Gastrocnemius medialis (tissue), 4 donors: ENCODE measurements around the gene ACOT11. TPM values are rescaled to one million over a fixed set of nuclear protein-coding genes. Genes with fewer than 3 reads are reported as not detected.

Experiments used
- ATAC-seq, 2 donors: fragments of 150-250 bp; one replicate each; pipeline ENCODE4 v1.9.1; 2016
- DNase-seq, 2 donors: peaks; one replicate each; pipeline ENCODE4 v3.0.0-alpha.2; 2019
- H3K27ac ChIP-seq, 4 donors: fragments of 200-600 bp; sonication (generic); 1 replicate in 1 of 4; 2 replicates in 3 of 4; pipeline ENCODE4 v1.5.1; 2016 to 2018; ENCODE audit warnings: mild to moderate bottlenecking in 2 of 4, moderate library complexity in 1 of 4
- H3K27me3 ChIP-seq, 3 donors: fragments of 200-600 bp; sonication (generic) in 2 of 3; 1 replicate in 1 of 3; 2 replicates in 2 of 3; pipeline versions ENCODE4 v1.5.1 to v1.6.0; 2016 to 2019; ENCODE audit warnings: mild to moderate bottlenecking in 1 of 3, moderate library complexity in 1 of 3
- H3K36me3 ChIP-seq, 2 donors: fragments of 200-600 bp; sonication (generic) in 1 of 2; one replicate each; pipeline ENCODE4 v1.5.1; 2017 to 2018
- H3K4me1 ChIP-seq, 2 donors: fragments of 200-600 bp; sonication (generic) in 1 of 2; one replicate each; pipeline ENCODE4 v1.5.1; 2016 to 2017; ENCODE audit warnings: mild to moderate bottlenecking in 2 of 2
- H3K4me3 ChIP-seq, 4 donors: fragments of 200-600 bp; sonication (generic) in 3 of 4; 1 replicate in 1 of 4; 2 replicates in 3 of 4; pipeline ENCODE4 v1.5.1; 2016 to 2019; ENCODE audit warnings: mild to moderate bottlenecking in 2 of 4
- H3K9me3 ChIP-seq, 3 donors: fragments of 200-600 bp; sonication (generic) in 2 of 3; 1 replicate in 1 of 3; 2 replicates in 2 of 3; pipeline ENCODE4 v1.5.1; 2016 to 2019
- CTCF ChIP-seq, 5 experiments: fragments of 450-650 bp in 3 of 5; fragments of 200-600 bp in 2 of 5; sonication (generic) in 2 of 5; IDR thresholded peaks in 4 of 5; conservative IDR thresholded peaks in 1 of 5; 1 replicate in 4 of 5; 2 replicates in 1 of 5; pipeline ENCODE4 v1.5.1; 2016 to 2019; ENCODE audit warnings: antibody characterized with exemption in 5 of 5, mild to moderate bottlenecking in 3 of 5, moderate library complexity in 3 of 5
- POLR2A ChIP-seq, 2 donors: fragments of 450-650 bp; IDR thresholded peaks; one replicate each; pipeline ENCODE4 v1.6.1; 2017; ENCODE audit warnings: antibody characterized with exemption in 2 of 2, mild to moderate bottlenecking in 2 of 2, moderate library complexity in 2 of 2
- in situ Hi-C, 4 donors: fragments of 200-750 bp; cut with MboI; loops; one replicate each; pipeline versions ENCODE4 v1.15.0 to v1.8.0; 2017; ENCODE audit warnings: low sequenced_read_pairs in 4 of 4
- intact Hi-C: fragments of 100-400 bp; cut with DNase I; formaldehyde crosslinking; loops from one replicate; pipeline ENCODE4 v1.15.1; 2023; ENCODE audit warnings: low total_unique reads
- total RNA-seq, 4 donors: library from RNA; depleted of rRNA; stranded (reverse); fragments of >200 nt; gene quantifications; one replicate each; pipeline versions ENCODE4 v1.1.0 to v1.2.3, GENCODE V29; 2016

Gene ACOT11
- total RNA-seq, 4 donors from 2014 or later: 0.90 to 3.2 (median 1.2) TPM

GRCh38 chr1:54571326-54571725 lies 23.3 kb downstream of the ACOT11 start:
- no peak overlapping the region for H3K4me3 ChIP-seq
- no peaks in the 10 kb centered on the region for H3K36me3 ChIP-seq
- no peak for DNase-seq
- intact Hi-C loops (no loop called here), in situ Hi-C loops (no loop called here)
- peak overlapping the region in 3 of 4 donors; percentile 73 to 87 (median 75) for H3K27ac ChIP-seq
- no peaks in the 10 kb centered on the region for H3K27me3 ChIP-seq
- TF ChIP-seq POLR2A (IDR thresholded peaks at IDR 0.05) (no peak), CTCF (IDR thresholded peaks at IDR 0.05 in 4 of 5, conservative IDR thresholded peaks at IDR 0.05 in 1 of 5) (no peak)
- peaks cover 30 to 32% of the 10 kb centered on the region in 2 donors for H3K4me1 ChIP-seq
- ATAC-seq: no peak
- H3K9me3 ChIP-seq: no peaks in the 10 kb centered on the region

- Histone ChIP-seq H3K4me3 (no peak overlapping the region), H3K36me3 (no peaks in the 10 kb centered on the region), H3K9me3 (no peaks in the 10 kb centered on the region), H3K27me3 (no peaks in the 10 kb centered on the region), H3K27ac (peak overlapping the region; percentile 13 to 87 (median 74)), H3K4me1 (peaks cover 30 to 34% of the 10 kb centered on the region in 2 donors)
- peak in 1 of 2 donors; percentile 13 for DNase-seq
- in situ Hi-C loops (no loop called here), intact Hi-C loops (no loop called here)
- TF ChIP-seq POLR2A (IDR thresholded peaks at IDR 0.05) (no peak), CTCF (IDR thresholded peaks at IDR 0.05 in 4 of 5, conservative IDR thresholded peaks at IDR 0.05 in 1 of 5) (no peak)
- no peak for ATAC-seq
Observed at GRCh38 chr1:54571803-54572541, 23.9 kb downstream of the ACOT11 start.

DNA sequence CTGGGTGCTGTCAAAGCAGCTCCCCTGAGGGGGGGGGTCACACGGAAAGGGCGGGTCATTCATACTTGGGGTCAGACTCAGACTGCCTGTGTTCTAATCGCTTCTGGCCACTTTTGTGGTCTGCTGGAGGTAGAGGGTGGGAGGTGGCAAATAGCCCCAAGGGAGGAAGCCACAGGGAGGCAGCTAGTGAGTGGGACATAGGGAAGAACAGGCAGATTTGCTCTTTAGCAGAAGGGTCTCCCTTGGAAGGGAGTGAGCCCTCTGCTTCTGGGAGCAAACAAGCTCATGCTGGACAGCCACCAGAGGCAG lies 24.5 kb downstream of the ACOT11 start:
- ATAC-seq (no peak), DNase-seq (no peak)
- no peak overlapping the region for H3K4me3 ChIP-seq
- in situ Hi-C loops (no loop called here), intact Hi-C loops (no loop called here)
- H3K9me3 ChIP-seq: no peaks in the 10 kb centered on the region
- H3K27me3 ChIP-seq: no peaks in the 10 kb centered on the region
- H3K27ac ChIP-seq: peak overlapping the region; percentile 13 to 87 (median 74)
- TF ChIP-seq CTCF (IDR thresholded peaks at IDR 0.05 in 4 of 5, conservative IDR thresholded peaks at IDR 0.05 in 1 of 5) (no peak), POLR2A (IDR thresholded peaks at IDR 0.05) (no peak)
- peaks cover 30 to 39% of the 10 kb centered on the region in 2 donors for H3K4me1 ChIP-seq
- no peaks in the 10 kb centered on the region for H3K36me3 ChIP-seq

GRCh38 chr1:54574158-54574778 lies 26.2 kb downstream of the ACOT11 start:
- DNase-seq (no peak), ATAC-seq (no peak)
- TF ChIP-seq CTCF (IDR thresholded peaks at IDR 0.05 in 4 of 5, conservative IDR thresholded peaks at IDR 0.05 in 1 of 5) (no peak), POLR2A (IDR thresholded peaks at IDR 0.05) (no peak)
- peak overlapping the region; percentile 73 to 96 (median 90) for H3K27ac ChIP-seq
- no peaks in the 10 kb centered on the region for H3K36me3 ChIP-seq
- in situ Hi-C loops: no loop called here
- no peak overlapping the region for H3K4me3 ChIP-seq
- no peaks in the 10 kb centered on the region for H3K9me3 ChIP-seq
- H3K4me1 ChIP-seq: peaks cover 39 to 44% of the 10 kb centered on the region in 2 donors
- no peaks in the 10 kb centered on the region for H3K27me3 ChIP-seq
- intact Hi-C loops: no loop called here
